ENCODE results near the gene GPR139. TPM values are rescaled to one million over a fixed set of nuclear protein-coding genes. Genes with fewer than 3 reads are reported as not detected.

The GPR139 gene
- total and polyA plus RNA-seq, 4 donors, result not detected

DNA sequence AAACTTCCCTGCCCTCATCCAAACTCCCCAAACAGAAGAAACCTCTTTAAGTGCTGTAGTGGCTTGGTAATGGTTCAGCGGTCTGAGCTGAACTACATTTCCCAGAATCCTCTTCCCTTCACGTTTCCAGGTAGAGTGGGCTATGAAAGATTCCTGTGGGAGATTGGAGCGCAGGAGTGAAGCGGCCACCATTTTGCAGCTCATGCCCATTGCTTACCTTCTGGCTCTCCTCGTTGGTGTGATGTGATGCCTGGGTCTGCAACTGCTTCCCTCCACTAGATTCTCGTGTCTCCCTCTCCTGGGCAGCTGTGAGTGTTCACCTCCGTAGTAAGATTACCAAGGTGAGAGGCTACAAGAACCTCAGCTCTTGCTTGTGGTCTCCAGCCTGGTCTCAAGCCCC, 82.1 kb downstream of the GPR139 start:
- no peaks in the 10 kb centered on the region for H3K36me3 ChIP-seq (ENCODE audit: control insufficient read depth in 4 of 4, insufficient read depth in 3 of 4, low read depth in 1 of 4, low read length in 3 of 4)
- H3K9ac ChIP-seq (ENCODE audit: low read depth in 1 of 2, low read length in 2 of 2), result no peak overlapping the region
- H3K4me1 ChIP-seq (ENCODE audit: control insufficient read depth in 4 of 4, insufficient read depth in 4 of 4, low read length in 3 of 4), result no peaks in the 10 kb centered on the region
- no peak overlapping the region for H3K27ac ChIP-seq (ENCODE audit: low read depth in 1 of 2, low read length in 2 of 2)
- TF ChIP-seq, protein P1, sequence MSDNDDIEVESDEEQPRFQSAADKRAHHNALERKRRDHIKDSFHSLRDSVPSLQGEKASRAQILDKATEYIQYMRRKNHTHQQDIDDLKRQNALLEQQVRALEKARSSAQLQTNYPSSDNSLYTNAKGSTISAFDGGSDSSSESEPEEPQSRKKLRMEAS (IDR thresholded peaks at IDR 0.05), result no peak
- TF ChIP-seq, protein P2, sequence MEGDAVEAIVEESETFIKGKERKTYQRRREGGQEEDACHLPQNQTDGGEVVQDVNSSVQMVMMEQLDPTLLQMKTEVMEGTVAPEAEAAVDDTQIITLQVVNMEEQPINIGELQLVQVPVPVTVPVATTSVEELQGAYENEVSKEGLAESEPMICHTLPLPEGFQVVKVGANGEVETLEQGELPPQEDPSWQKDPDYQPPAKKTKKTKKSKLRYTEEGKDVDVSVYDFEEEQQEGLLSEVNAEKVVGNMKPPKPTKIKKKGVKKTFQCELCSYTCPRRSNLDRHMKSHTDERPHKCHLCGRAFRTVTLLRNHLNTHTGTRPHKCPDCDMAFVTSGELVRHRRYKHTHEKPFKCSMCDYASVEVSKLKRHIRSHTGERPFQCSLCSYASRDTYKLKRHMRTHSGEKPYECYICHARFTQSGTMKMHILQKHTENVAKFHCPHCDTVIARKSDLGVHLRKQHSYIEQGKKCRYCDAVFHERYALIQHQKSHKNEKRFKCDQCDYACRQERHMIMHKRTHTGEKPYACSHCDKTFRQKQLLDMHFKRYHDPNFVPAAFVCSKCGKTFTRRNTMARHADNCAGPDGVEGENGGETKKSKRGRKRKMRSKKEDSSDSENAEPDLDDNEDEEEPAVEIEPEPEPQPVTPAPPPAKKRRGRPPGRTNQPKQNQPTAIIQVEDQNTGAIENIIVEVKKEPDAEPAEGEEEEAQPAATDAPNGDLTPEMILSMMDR (IDR thresholded peaks at IDR 0.05; ENCODE audit: low read depth, low read length, missing input control), result no peak
- TF ChIP-seq JUND (IDR thresholded peaks at IDR 0.05) (no peak), GABPA (IDR thresholded peaks at IDR 0.05 in 1 of 2, conservative IDR thresholded peaks at IDR 0.05 in 1 of 2) (no peak), FOXA1 (IDR thresholded peaks at IDR 0.05) (no peak)
- H3K4me3 ChIP-seq (ENCODE audit: low read depth in 1 of 3, low read length in 3 of 3), result no peak overlapping the region
- H3K9me3 ChIP-seq (ENCODE audit: control insufficient read depth in 4 of 4, low read length in 3 of 4), result peaks cover 0 to under 1% (median 0%) of the 10 kb centered on the region in 4 donors
- WGBS, result 50% methylated on average over 7 of the region's 7 CpGs
- DNase-seq (ENCODE audit: low spot score), result no peak
- no peaks in the 10 kb centered on the region for H3K27me3 ChIP-seq (ENCODE audit: control insufficient read depth in 4 of 4, insufficient read depth in 4 of 4, low read length in 3 of 4)

DNA sequence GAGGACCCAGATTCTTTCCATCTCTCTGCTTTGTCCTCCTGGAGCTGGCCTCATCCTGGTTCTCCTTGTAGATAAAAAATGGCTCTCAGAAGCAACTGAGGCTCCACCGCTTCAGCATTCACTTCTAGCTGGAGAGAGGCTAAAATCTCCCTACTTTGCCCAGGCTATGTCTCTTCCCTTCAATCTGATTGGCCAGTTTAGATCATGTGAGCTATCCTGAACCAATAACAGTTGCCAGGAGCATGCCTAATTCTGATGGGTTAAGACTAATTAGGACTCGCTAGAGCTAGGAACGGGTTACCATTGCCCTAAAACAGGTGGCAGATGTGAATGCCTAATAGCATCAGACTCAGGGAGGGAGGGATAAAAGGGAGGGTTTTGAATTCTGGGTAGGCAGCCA, 89.6 kb downstream of the GPR139 start:
- TF ChIP-seq FOXA2 (IDR thresholded peaks at IDR 0.05) (no peak), EGR1 (IDR thresholded peaks at IDR 0.05; ENCODE audit: low read depth in 2 of 2) (no peak), HNF4A (conservative IDR thresholded peaks at IDR 0.05) (no peak), FOXA1 (IDR thresholded peaks at IDR 0.05) (no peak), HNF4G (IDR thresholded peaks at IDR 0.05) (no peak), NR2F2 (IDR thresholded peaks at IDR 0.05) (no peak), JUND (IDR thresholded peaks at IDR 0.05) (no peak), YY1 (IDR thresholded peaks at IDR 0.05) (no peak), GABPA (IDR thresholded peaks at IDR 0.05 in 1 of 2, conservative IDR thresholded peaks at IDR 0.05 in 1 of 2) (no peak), SP1 (IDR thresholded peaks at IDR 0.05) (no peak)
- TF ChIP-seq, protein P2 (IDR thresholded peaks at IDR 0.05; ENCODE audit: low read depth, low read length, missing input control), result no peak
- TF ChIP-seq, protein P3, sequence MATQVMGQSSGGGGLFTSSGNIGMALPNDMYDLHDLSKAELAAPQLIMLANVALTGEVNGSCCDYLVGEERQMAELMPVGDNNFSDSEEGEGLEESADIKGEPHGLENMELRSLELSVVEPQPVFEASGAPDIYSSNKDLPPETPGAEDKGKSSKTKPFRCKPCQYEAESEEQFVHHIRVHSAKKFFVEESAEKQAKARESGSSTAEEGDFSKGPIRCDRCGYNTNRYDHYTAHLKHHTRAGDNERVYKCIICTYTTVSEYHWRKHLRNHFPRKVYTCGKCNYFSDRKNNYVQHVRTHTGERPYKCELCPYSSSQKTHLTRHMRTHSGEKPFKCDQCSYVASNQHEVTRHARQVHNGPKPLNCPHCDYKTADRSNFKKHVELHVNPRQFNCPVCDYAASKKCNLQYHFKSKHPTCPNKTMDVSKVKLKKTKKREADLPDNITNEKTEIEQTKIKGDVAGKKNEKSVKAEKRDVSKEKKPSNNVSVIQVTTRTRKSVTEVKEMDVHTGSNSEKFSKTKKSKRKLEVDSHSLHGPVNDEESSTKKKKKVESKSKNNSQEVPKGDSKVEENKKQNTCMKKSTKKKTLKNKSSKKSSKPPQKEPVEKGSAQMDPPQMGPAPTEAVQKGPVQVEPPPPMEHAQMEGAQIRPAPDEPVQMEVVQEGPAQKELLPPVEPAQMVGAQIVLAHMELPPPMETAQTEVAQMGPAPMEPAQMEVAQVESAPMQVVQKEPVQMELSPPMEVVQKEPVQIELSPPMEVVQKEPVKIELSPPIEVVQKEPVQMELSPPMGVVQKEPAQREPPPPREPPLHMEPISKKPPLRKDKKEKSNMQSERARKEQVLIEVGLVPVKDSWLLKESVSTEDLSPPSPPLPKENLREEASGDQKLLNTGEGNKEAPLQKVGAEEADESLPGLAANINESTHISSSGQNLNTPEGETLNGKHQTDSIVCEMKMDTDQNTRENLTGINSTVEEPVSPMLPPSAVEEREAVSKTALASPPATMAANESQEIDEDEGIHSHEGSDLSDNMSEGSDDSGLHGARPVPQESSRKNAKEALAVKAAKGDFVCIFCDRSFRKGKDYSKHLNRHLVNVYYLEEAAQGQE (IDR thresholded peaks at IDR 0.05), result no peak
- TF ChIP-seq, protein P4, sequence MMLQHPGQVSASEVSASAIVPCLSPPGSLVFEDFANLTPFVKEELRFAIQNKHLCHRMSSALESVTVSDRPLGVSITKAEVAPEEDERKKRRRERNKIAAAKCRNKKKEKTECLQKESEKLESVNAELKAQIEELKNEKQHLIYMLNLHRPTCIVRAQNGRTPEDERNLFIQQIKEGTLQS (IDR thresholded peaks at IDR 0.05), result no peak
- H3K27ac ChIP-seq (ENCODE audit: low read depth in 1 of 2, low read length in 2 of 2), result no peak overlapping the region
- no peak for DNase-seq (ENCODE audit: low spot score)
- no peaks in the 10 kb centered on the region for H3K36me3 ChIP-seq (ENCODE audit: control insufficient read depth in 4 of 4, insufficient read depth in 3 of 4, low read depth in 1 of 4, low read length in 3 of 4)
- H3K27me3 ChIP-seq (ENCODE audit: control insufficient read depth in 4 of 4, insufficient read depth in 4 of 4, low read length in 3 of 4), result no peaks in the 10 kb centered on the region
- H3K9me3 ChIP-seq (ENCODE audit: control insufficient read depth in 4 of 4, low read length in 3 of 4), result peaks cover 0 to 5% (median 0%) of the 10 kb centered on the region in 4 donors
- H3K4me1 ChIP-seq (ENCODE audit: control insufficient read depth in 4 of 4, insufficient read depth in 4 of 4, low read length in 3 of 4), result no peaks in the 10 kb centered on the region
- WGBS, result 83% methylated on average over 3 of the region's 3 CpGs
- H3K9ac ChIP-seq (ENCODE audit: low read depth in 1 of 2, low read length in 2 of 2), result no peak overlapping the region
- no peak overlapping the region for H3K4me3 ChIP-seq (ENCODE audit: low read depth in 1 of 3, low read length in 3 of 3)

Other genes starting within 250 kb of the GPR139 start
- gene GPRC5B, start 189.0 kb downstream of the GPR139 start, total RNA-seq, result 1 to 10 TPM; 1.7 to 3.8 TPM
- 1 to 10 TPM; 1.5 to 4.7 TPM for gene GPRC5B, start 189.0 kb downstream of the GPR139 start, polyA plus RNA-seq

All from liver (tissue), 9 donors.